A549 (cell line): ENCODE data around the gene PRIMPOL. TPM values are rescaled to one million over a fixed set of nuclear protein-coding genes. Genes with fewer than 3 reads are reported as not detected.

Source experiments
- ATAC-seq, 2 experiments: fragments of 200-7000 bp in 1 of 2; fragments of >200 bp in 1 of 2; cut with Nextera tagmentation in 1 of 2; cut with Tn5 transposase in 1 of 2; 3 replicates each; pipeline versions ENCODE4 v1.8.0 to v1.9.1; 2018 to 2020; ENCODE audit warnings: mild to moderate bottlenecking in 1 of 2, moderate library complexity in 1 of 2
- CTCF ChIA-PET: fragments of 300-600 bp; sonication (Branson Sonifier 250); formaldehyde crosslinking; extraction: SDS; loops from one replicate; lab custom pipeline; 2021; ENCODE audit warnings: antibody characterized with exemption, inconsistent platforms; lab: Yijun Ruan, JAX
- POLR2A ChIA-PET: fragments of 350-600 bp; formaldehyde crosslinking; extraction: SDS; loops from one replicate; lab custom pipeline; 2021; ENCODE audit warnings: antibody characterized with exemption, inconsistent platforms; lab: Yijun Ruan, JAX
- DNase-seq, 2 experiments: peaks; one replicate each; pipeline versions ENCODE4 v3.0.0 to v3.0.0-alpha.2; 2011 to 2016; ENCODE audit warnings: low read depth in 1 of 2, low spot score in 1 of 2
- FAIRE-seq: peaks from 2 replicates; lab custom pipeline; 2011; peaks lifted over from hg19 to GRCh38; lab: Jason Lieb, UNC
- H3K27ac ChIP-seq, 2 experiments: fragments of >200 bp; sonication (Bioruptor Twin); formaldehyde crosslinking; 3 replicates each; pipeline ENCODE4 v1.5.1; 2016 to 2017
- H3K4me1 ChIP-seq: fragments of >200 bp; sonication (Bioruptor Twin); formaldehyde crosslinking; 3 replicates; pipeline ENCODE4 v1.6.1; 2016
- H3K4me2 ChIP-seq: fragments of >200 bp; sonication (Bioruptor Twin); formaldehyde crosslinking; 3 replicates; pipeline ENCODE4 v1.6.1; 2016
- H3K4me3 ChIP-seq: fragments of >200 bp; sonication (Bioruptor Twin); formaldehyde crosslinking; 3 replicates; pipeline ENCODE4 v1.5.1; 2016
- H3K9me3 ChIP-seq: fragments of >200 bp; sonication (Bioruptor Twin); formaldehyde crosslinking; 3 replicates; pipeline ENCODE4 v1.6.1; 2016
- BCL3 ChIP-seq: fragments of >200 bp; sonication (Bioruptor Twin); formaldehyde crosslinking; IDR thresholded peaks from 3 replicates; pipeline ENCODE4 v1.6.1; 2016
- CBX2 ChIP-seq: fragments of 200-600 bp; sonication (generic); IDR thresholded peaks from 2 replicates; pipeline ENCODE4 v1.6.1; 2016; ENCODE audit warnings: low read depth, mild to moderate bottlenecking, borderline replicate concordance
- CBX8 ChIP-seq: fragments of 200-600 bp; sonication (generic); IDR thresholded peaks from 2 replicates; pipeline ENCODE4 v1.6.1; 2016
- CHD2 ChIP-seq: fragments of 150-350 bp; IDR thresholded peaks from 2 replicates; pipeline ENCODE4 v1.6.1; 2014; ENCODE audit warnings: low read length; ENCODE audit not compliant: partially characterized antibody
- E2F6 ChIP-seq: IDR thresholded peaks from 2 replicates; pipeline ENCODE4 v1.6.1; 2012; ENCODE audit warnings: low read depth, borderline replicate concordance
- EHF ChIP-seq: fragments of 250-450 bp; sonication (Bioruptor Pico); IDR thresholded peaks from 2 replicates; pipeline ENCODE4 v1.5.0; 2020; ENCODE audit warnings: mild to moderate bottlenecking
- EHMT2 ChIP-seq: fragments of 200-600 bp; sonication (generic); IDR thresholded peaks from 2 replicates; pipeline ENCODE4 v1.6.1; 2016; ENCODE audit warnings: antibody characterized with exemption, low read depth, mild to moderate bottlenecking, moderate library complexity
- EP300 ChIP-seq, 2 experiments: fragments of >200 bp; sonication (Bioruptor Twin); formaldehyde crosslinking; IDR thresholded peaks; 2 replicates in 1 of 2; 3 replicates in 1 of 2; pipeline ENCODE4 v1.6.1; 2016 to 2017
- FOXS1 ChIP-seq: fragments of 250-450 bp; sonication (Bioruptor Pico); IDR thresholded peaks from 2 replicates; pipeline ENCODE4 v1.5.0; 2020; ENCODE audit warnings: mild to moderate bottlenecking, moderate library complexity
- HOXB5 ChIP-seq: fragments of 250-450 bp; sonication (Bioruptor Pico); IDR thresholded peaks from 2 replicates; pipeline ENCODE4 v1.5.0; 2020; ENCODE audit warnings: mild to moderate bottlenecking, moderate library complexity
- JUNB ChIP-seq: fragments of >200 bp; sonication (Bioruptor Twin); formaldehyde crosslinking; IDR thresholded peaks from 2 replicates; pipeline ENCODE4 v1.6.1; 2016
- KDM1A ChIP-seq: fragments of 200-600 bp; sonication (generic); IDR thresholded peaks from 2 replicates; pipeline ENCODE4 v1.6.1; 2016; ENCODE audit warnings: low read depth, mild to moderate bottlenecking
- KDM5A ChIP-seq: fragments of 200-600 bp; sonication (generic); IDR thresholded peaks from 2 replicates; pipeline ENCODE4 v1.6.1; 2016; ENCODE audit warnings: antibody characterized with exemption, mild to moderate bottlenecking
- MAFK ChIP-seq: fragments of 450-650 bp; IDR thresholded peaks from 2 replicates; pipeline ENCODE4 v1.6.1; 2014; ENCODE audit not compliant: partially characterized antibody
- MAX ChIP-seq: IDR thresholded peaks from 2 replicates; pipeline ENCODE4 v1.6.1; 2012
- MAZ ChIP-seq: fragments of 150-350 bp; IDR thresholded peaks from 2 replicates; pipeline ENCODE4 v1.6.1; 2014; ENCODE audit warnings: antibody characterized with exemption, low read depth, low read length, borderline replicate concordance
- MYC ChIP-seq: IDR thresholded peaks from 2 replicates; pipeline ENCODE4 v1.6.1; 2012; ENCODE audit warnings: mild to moderate bottlenecking, inconsistent platforms, low read length, improper control_type of control experiment, borderline replicate concordance
- NFE2L2 ChIP-seq: fragments of 150-350 bp; conservative IDR thresholded peaks from 2 replicates; pipeline ENCODE4 v1.6.1; 2014; ENCODE audit warnings: low read length
- NPAS2 ChIP-seq: fragments of 250-450 bp; sonication (Bioruptor Pico); IDR thresholded peaks from 2 replicates; pipeline ENCODE4 v1.8.0; 2022; ENCODE audit warnings: mild to moderate bottlenecking, moderate library complexity, borderline replicate concordance
- NR3C1 ChIP-seq: fragments of >200 bp; sonication (Bioruptor Twin); formaldehyde crosslinking; IDR thresholded peaks from 3 replicates; pipeline ENCODE4 v1.6.1; 2017
- RAD21 ChIP-seq, 2 experiments: fragments of >200 bp in 1 of 2; sonication (Bioruptor Twin) in 1 of 2; formaldehyde crosslinking in 1 of 2; IDR thresholded peaks in 1 of 2; conservative IDR thresholded peaks in 1 of 2; 2 replicates in 1 of 2; 3 replicates in 1 of 2; pipeline ENCODE4 v1.6.1; 2012 to 2018; ENCODE audit warnings: inconsistent platforms in 1 of 2
- RFX5 ChIP-seq: fragments of 450-650 bp; IDR thresholded peaks from 2 replicates; pipeline ENCODE4 v1.7.1; 2014; ENCODE audit warnings: antibody characterized with exemption, mild to moderate bottlenecking, moderate library complexity
- RNF2 ChIP-seq: fragments of 200-600 bp; sonication (generic); IDR thresholded peaks from 2 replicates; pipeline ENCODE4 v1.6.1; 2016; ENCODE audit warnings: low read depth, mild to moderate bottlenecking, antibody characterized with exemption, moderate library complexity, borderline replicate concordance
- TP53 ChIP-seq: fragments of 250-450 bp; sonication (Bioruptor Pico); IDR thresholded peaks from 2 replicates; pipeline ENCODE4 v1.5.0; 2021; ENCODE audit warnings: mild to moderate bottlenecking, moderate library complexity
- ZC3H11A ChIP-seq: fragments of 450-650 bp; IDR thresholded peaks from 2 replicates; pipeline ENCODE4 v1.6.1; 2014; ENCODE audit warnings: antibody characterized with exemption, mild to moderate bottlenecking
- ZNF302 ChIP-seq: fragments of 250-450 bp; sonication (Bioruptor Pico); IDR thresholded peaks from 2 replicates; pipeline ENCODE4 v1.9.0; 2021; ENCODE audit warnings: inconsistent platforms, mild to moderate bottlenecking, moderate library complexity
- ZSCAN20 ChIP-seq: fragments of 250-450 bp; sonication (Bioruptor Pico); IDR thresholded peaks from 2 replicates; pipeline ENCODE4 v1.8.0; 2022; ENCODE audit warnings: mild to moderate bottlenecking, moderate library complexity
- WGBS: methylation state at CpG from one replicate; pipeline ENCODE4 v1.1.6; 2017; ENCODE audit errors: missing lambda C conversion rate; 5-methylcytosine and 5-hydroxymethylcytosine counted together
- polyA plus RNA-seq, 4 experiments: library from polyadenylated mRNA; depleted of rRNA in 3 of 4; stranded (reverse); fragments of >200 nt; fragmentation: RNase III in 1 of 4; extraction: RNeasy Plus Mini Kit Qiagen cat#74134 plus additional on column Dnase treatment in 1 of 4; gene quantifications; 2 replicates in 3 of 4; 3 replicates in 1 of 4; pipeline ENCODE4 v1.2.3, GENCODE V29; 2011 to 2017
- TF ChIP-seq, protein P1 (sequence below): fragments of 450-650 bp; IDR thresholded peaks from 2 replicates; pipeline ENCODE4 v1.6.1; 2014; ENCODE audit warnings: antibody characterized with exemption
- TF ChIP-seq, protein P2 (sequence below): fragments of >200 bp; sonication (Bioruptor Twin); formaldehyde crosslinking; IDR thresholded peaks from 3 replicates; pipeline ENCODE4 v1.5.1; 2016

PRIMPOL gene
- polyA plus RNA-seq, 2 of the 4 experiments (the other 2 are of a cell fraction): 10.0 to 23.9 TPM

- DNase-seq: no peak
- CTCF ChIA-PET: no interaction called here
- FAIRE-seq: no peak
- ATAC-seq: no peak
- 0 out of 3 replicates have a peak, but pooled peaks cover 4% of the 10 kb centered on the region for H3K4me1 ChIP-seq
- H3K9me3 ChIP-seq: no peaks in the 10 kb centered on the region; the same call in 2 of the 3 replicates
- POLR2A ChIA-PET: no interaction called here
- TF ChIP-seq EHF: no peak
- no peak for TF ChIP-seq RAD21 (conservative IDR thresholded peaks at IDR 0.05 in 1 of 2, IDR thresholded peaks at IDR 0.05 in 1 of 2)
- no peak for TF ChIP-seq NPAS2 (CRISPR knock-in tag)
- no peak for TF ChIP-seq RNF2
- TF ChIP-seq MAX: no peak
- no peak for TF ChIP-seq CHD2
- H3K4me2 ChIP-seq: no peak overlapping the region
- H3K27ac ChIP-seq: no peak overlapping the region
- no peak overlapping the region for H3K4me3 ChIP-seq
These were observed 62.8 kb downstream of the PRIMPOL start for GRCh38 chr4:184712322-184712721.

GRCh38 chr4:184713887-184714286 lies 64.3 kb downstream of the PRIMPOL start:
- POLR2A ChIA-PET: interaction anchor here (0.6 kb wide), 1 partner anchor 20 kb away, joined by 3 read pairs; no protein-coding TSS in a partner anchor
- Histone ChIP-seq H3K4me1 (0 out of 3 replicates have a peak, but pooled peaks cover 4% of the 10 kb centered on the region), H3K4me2 (no peak overlapping the region), H3K27ac (no peak overlapping the region), H3K4me3 (no peak overlapping the region), H3K9me3 (no peaks in the 10 kb centered on the region; the same call in 2 of the 3 replicates)
- no peak for DNase-seq
- FAIRE-seq: no peak
- ATAC-seq: no peak
- no peak for TF ChIP-seq JUNB
- TF ChIP-seq EP300 (IDR thresholded peaks at IDR 0.05): no peak
- TF ChIP-seq E2F6: no peak
- TF ChIP-seq ZNF302 (CRISPR knock-in tag): no peak
- TF ChIP-seq BCL3: no peak
- TF ChIP-seq ZSCAN20 (CRISPR knock-in tag): no peak
- TF ChIP-seq FOXS1 (CRISPR knock-in tag): no peak
- TF ChIP-seq EHMT2: no peak
- TF ChIP-seq, protein P1, sequence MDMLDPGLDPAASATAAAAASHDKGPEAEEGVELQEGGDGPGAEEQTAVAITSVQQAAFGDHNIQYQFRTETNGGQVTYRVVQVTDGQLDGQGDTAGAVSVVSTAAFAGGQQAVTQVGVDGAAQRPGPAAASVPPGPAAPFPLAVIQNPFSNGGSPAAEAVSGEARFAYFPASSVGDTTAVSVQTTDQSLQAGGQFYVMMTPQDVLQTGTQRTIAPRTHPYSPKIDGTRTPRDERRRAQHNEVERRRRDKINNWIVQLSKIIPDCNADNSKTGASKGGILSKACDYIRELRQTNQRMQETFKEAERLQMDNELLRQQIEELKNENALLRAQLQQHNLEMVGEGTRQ: no peak
- no peak for TF ChIP-seq RFX5
- TF ChIP-seq NFE2L2: no peak
- no peak for TF ChIP-seq CBX2
- CTCF ChIA-PET: interaction anchor here (1.2 kb wide), 1 partner anchor 79 kb away, joined by 5 read pairs; no protein-coding TSS in a partner anchor
- WGBS: 68% methylated on average over 2 of the region's 2 CpGs

DNA sequence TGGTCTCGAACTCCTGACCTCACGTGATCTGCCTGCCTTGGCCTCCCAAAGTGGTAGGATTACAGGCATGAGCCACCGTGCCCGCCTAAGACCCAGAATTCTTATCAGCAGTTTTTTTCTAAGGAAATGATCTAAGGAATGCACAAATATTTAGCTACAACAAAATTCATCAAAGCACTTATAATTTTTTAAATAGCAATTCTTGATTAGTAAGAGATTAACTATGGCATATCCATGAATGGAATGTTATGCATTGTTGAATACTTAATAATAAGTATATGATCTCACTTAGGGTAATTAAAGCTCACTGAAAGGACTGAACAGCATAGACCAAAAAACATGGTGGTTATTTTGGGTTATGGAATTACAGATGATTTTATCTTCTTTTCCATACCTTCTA lies 66.0 kb downstream of the PRIMPOL start:
- FAIRE-seq (no peak), DNase-seq (no peak), ATAC-seq (no peak)
- ChIA-PET POLR2A (no interaction called here), CTCF (no interaction called here)
- Histone ChIP-seq H3K27ac (no peak overlapping the region), H3K4me3 (no peak overlapping the region), H3K4me1 (0 out of 3 replicates have a peak, but pooled peaks cover 4% of the 10 kb centered on the region), H3K4me2 (no peak overlapping the region), H3K9me3 (no peaks in the 10 kb centered on the region)
- 93% methylated on average over 4 of the region's 4 CpGs for WGBS
- no peak for TF ChIP-seq KDM1A
- TF ChIP-seq MAFK: no peak
- no peak for TF ChIP-seq NR3C1
- no peak for TF ChIP-seq KDM5A
- no peak for TF ChIP-seq EHF
- no peak for TF ChIP-seq TP53 (CRISPR knock-in tag)
- no peak for TF ChIP-seq MAZ
- no peak for TF ChIP-seq MYC
- TF ChIP-seq, protein P1: no peak
- TF ChIP-seq, protein P2, sequence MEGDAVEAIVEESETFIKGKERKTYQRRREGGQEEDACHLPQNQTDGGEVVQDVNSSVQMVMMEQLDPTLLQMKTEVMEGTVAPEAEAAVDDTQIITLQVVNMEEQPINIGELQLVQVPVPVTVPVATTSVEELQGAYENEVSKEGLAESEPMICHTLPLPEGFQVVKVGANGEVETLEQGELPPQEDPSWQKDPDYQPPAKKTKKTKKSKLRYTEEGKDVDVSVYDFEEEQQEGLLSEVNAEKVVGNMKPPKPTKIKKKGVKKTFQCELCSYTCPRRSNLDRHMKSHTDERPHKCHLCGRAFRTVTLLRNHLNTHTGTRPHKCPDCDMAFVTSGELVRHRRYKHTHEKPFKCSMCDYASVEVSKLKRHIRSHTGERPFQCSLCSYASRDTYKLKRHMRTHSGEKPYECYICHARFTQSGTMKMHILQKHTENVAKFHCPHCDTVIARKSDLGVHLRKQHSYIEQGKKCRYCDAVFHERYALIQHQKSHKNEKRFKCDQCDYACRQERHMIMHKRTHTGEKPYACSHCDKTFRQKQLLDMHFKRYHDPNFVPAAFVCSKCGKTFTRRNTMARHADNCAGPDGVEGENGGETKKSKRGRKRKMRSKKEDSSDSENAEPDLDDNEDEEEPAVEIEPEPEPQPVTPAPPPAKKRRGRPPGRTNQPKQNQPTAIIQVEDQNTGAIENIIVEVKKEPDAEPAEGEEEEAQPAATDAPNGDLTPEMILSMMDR: no peak
- TF ChIP-seq CBX2: no peak
- TF ChIP-seq ZC3H11A: no peak
- TF ChIP-seq HOXB5 (CRISPR knock-in tag): no peak
- TF ChIP-seq CBX8: no peak
